D341Med (cell line): ENCODE results near the gene G6PC1.
"Not testable (repeated sequence)": the region's sequence is repeated elsewhere in the genome, so short reads cannot be mapped to it uniquely, and the experiment has no call there.

Experiments
- DNase-seq: peaks from one replicate; pipeline ENCODE4 v3.0.0; 2012; ENCODE audit warnings: low spot score

The G6PC1 gene

DNA sequence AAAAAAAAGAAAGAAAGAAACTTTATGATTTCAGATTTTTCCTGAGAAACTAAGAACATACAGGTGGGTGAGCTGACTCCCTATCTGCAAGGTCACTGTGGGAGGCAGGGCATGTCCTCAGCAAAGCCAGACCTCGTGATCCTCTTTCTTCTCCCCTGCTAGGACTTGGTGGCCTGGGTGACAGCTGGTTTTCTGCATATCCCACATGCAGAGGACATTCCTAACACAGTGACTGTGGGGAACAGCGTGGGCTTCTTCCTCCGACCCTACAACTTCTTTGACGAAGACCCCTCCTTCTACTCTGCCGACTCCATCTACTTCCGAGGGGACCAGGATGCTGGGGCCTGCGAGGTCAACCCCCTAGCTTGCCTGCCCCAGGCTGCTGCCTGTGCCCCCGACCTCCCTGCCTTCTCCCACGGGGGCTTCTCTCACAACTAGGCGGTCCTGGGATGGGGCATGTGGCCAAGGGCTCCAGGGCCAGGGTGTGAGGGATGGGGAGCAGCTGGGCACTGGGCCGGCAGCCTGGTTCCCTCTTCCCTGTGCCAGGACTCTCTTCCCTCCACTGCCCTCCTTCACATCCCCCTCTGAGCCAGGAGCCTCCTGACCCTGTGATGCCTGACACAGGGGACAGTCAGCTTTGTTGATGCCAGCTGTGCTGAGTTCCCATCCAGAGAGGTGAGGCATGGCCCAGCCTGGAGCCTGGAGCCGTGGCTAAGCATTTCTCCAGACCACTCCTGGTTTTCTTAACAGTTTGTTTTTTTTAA, 26.5 kb upstream of the G6PC1 start:
- not testable (repeated sequence) for DNase-seq

- DNase-seq = no peak
Measured at GRCh38 chr17:42877037-42877436, 23.6 kb upstream of the G6PC1 start.

GRCh38 chr17:42878123-42878880, 22.3 kb upstream of the G6PC1 start:
- no peak for DNase-seq

DNA sequence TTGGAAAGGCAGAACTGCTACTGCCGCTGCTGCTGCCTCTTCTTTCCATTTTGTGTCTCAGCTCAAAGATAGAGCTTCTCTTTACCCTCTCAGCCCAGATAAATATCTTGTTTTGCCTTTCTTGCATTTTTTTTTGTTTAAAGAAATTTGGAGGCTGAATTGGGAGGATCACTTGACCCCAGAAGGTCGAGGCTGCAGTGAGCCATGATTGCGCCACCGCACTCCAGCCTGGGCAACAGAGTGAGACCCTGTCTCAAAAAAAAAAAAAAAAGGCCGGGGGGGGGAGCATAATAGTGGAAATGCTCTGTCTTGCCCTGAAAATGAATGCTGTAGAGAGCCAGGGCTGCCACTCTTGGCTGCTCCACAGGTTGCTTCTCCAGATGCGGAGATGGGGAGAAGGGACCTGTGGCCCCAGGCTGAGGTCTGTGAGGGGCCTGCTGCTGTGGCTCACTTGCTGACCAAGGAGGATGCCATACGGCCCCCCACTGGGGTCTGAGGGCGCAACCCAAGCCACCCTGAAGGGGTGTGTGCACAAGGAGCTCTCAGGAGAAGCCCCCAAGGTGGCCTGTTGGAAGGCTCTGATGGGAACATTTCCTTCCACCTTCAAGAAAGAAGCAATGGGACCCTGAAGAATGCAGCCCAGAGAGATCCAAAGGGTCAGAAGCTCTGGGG, 21.5 kb upstream of the G6PC1 start:
- no peak for DNase-seq

- DNase-seq = no peak
Measured at GRCh38 chr17:42879596-42879985, 21.0 kb upstream of the G6PC1 start.

DNA sequence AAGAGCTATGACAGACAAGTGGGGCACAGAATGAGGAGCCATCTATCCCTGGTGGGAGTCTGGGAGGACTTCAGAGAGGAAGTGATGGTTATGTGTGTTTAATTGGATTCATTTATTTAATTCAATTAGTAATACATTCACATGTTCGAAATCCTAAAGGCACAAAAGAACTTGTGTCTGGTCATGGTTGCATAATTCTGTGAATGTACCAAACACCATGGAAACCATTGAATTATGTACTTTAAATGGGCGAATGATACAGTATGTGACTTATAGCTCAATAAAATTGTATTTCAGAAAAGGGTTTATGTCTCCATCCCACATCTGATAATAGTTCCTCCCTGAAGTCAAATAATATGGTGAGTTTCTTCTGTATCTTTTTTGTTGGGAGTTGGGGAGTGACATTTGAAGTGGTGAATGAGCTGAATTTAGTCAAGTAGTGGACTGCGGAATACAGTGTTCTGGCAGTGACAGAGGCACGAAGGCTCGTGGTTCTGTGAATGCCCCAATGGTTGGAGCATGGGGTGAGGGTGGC, 19.8 kb upstream of the G6PC1 start:
- DNase-seq = no peak

DNA sequence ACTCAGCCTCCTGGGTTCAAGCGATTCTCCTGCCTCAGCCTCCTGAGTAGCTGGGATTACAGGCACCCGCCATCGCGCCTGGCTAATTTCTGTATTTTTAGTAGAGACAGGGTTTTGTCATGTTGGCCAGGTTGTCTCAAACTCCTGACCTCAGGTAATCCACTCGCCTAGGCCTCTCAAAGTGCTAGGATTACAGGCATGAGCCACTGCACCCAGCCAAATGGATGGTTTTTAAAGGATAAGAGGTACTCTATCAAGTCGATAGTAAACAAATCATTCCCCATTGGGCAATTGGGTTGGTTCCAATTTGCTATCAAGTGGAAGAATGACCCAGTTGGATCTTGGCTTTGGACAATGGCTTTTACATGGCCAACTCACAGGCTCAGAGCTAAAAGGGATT, 18.9 kb upstream of the G6PC1 start:
- not testable (repeated sequence) for DNase-seq

DNA sequence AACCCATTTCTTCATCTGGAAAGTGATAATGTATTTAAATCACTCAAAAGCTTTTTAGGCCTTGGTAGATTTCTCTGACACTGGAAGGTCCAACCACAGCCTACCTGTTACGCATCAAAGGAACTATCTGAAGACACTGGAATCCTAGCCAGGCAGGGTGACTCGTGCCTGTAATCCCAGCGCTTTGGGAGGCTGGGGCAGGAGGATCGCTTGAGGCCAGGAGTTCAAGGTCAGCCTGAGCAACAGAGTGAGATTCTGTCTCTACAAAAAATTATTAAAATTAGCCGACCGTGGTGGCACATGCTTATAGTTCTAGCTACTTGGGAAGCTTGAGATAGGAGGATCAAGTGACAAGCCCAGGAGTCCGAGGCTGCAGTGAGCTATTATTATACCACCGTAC, 18.4 kb upstream of the G6PC1 start:
- DNase-seq = no peak

- DNase-seq = no peak
Measured at GRCh38 chr17:42883802-42884558, 16.6 kb upstream of the G6PC1 start.

- not testable (repeated sequence) for DNase-seq
Measured at GRCh38 chr17:42885806-42886205, 14.8 kb upstream of the G6PC1 start.

- DNase-seq = no peak
Measured at GRCh38 chr17:42886283-42887176, 14.1 kb upstream of the G6PC1 start.

DNA sequence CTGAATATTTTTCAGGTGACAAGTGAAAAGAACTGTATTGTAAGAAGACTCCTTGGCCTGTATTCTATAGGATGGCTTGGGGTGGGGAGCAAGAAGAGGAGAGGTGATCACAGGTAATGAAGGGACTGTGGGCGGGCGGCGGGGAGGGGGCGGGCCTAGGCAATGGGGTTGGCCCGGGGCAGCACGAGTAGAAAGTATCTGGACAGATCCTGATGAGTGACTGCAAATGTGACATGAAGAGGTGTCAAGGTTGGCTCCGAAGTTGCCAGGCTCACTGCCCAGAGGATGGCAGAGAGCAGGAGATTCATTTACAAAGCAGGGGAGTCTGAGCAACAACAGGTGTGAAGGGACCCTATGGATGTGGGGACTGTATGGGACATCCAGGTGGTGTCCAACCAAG, 10.8 kb upstream of the G6PC1 start:
- DNase-seq = no peak

GRCh38 chr17:42891539-42892152, 9.0 kb upstream of the G6PC1 start:
- DNase-seq = no peak

DNA sequence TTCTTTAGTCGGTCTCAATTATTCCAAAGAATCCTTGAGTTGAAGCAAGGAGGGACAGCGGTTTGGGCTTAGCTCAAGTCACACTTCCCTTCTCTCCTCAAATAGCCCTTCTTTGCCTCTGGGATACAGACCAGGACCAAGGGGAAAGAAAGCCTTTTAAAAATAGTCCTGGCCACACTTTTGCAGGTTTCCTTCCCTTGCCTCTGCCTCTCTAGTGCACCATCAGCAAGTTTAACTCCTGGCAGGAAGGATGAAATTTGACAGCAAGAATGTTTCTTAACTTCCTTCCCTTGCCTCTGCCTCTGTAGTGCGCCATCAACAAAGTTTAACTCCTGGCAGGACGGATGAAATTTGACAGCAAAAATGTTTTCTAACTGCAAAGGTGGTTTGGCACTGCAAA, 7.2 kb upstream of the G6PC1 start:
- DNase-seq = no peak

DNA sequence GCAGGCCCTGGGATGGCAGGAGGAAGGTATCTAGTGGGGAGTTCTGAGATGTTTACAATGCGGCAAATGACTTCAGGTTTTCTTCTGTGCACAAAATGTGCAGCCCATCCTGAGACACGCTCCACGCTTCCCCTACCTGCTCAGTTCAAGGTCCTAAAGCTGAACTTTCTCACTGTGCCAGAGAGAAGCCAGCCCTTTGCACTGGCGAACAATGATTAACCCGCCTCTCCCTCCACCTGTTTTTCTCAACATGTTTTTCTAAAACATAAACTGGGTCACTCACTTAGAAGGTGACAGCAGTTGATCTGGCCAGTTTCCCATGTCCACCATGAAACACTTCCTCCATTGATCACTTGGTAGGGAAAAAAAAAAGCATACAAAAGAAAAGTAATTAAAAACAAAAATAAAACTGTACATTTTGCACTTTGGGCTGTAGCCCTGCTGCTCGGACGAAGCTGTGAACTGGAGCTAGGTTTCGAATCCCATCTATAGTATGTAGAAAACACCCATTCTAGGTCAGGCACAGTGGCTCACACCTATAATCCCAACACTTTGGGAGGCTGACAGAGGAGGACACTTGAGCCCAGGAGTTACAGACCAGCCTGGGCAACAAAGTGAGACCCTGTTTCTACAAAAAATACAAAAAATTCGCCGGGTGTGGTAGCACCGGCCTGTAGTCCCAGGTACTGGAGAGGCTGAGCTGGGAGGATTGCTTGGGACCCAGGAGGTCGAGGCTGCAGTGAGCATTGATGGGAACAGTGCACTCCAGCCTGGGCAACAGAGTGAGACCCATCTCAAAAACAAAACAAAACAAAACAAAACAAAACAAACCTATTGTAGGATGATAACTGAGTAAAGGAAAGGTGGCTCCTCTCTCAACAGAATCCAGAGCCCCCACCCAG, 6.1 kb upstream of the G6PC1 start:
- peak; percentile 21 for DNase-seq

DNA sequence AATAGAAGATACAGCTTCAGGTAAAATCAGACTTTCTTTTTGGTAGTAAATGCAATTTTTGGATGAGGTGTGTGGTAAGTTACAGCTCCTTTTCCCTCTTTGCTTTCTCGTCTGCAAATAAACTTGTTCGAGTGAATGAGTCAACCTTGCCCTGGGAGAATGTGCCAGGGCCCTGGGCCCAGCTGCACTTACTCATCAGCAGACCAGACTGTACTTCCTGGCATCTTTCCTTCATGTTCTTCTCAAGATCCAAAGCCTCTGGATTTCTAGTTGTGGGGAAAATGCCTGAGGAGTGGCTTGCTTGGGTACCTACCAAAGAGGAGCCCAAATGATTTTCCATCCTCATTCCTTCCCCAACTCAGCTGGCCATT, 5.4 kb upstream of the G6PC1 start:
- DNase-seq = peak; percentile 28

GRCh38 chr17:42898147-42898811, 2.3 kb upstream of the G6PC1 start:
- peak; percentile 29 for DNase-seq

GRCh38 chr17:42899981-42900380, 618 bp upstream of the G6PC1 start:
- DNase-seq = not testable (repeated sequence)
